HG03575 (cell line): ENCODE results near the gene ADGRG4.

Experiments used
- ATAC-seq: cut with Tn5 transposase; IDR thresholded peaks from one replicate; pipeline ENCODE4 v1.9.1; 2021; ENCODE audit not compliant: unreplicated experiment, insufficient number of reproducible peaks, low FRiP score; ENCODE audit errors: extremely low read depth

Gene ADGRG4

DNA sequence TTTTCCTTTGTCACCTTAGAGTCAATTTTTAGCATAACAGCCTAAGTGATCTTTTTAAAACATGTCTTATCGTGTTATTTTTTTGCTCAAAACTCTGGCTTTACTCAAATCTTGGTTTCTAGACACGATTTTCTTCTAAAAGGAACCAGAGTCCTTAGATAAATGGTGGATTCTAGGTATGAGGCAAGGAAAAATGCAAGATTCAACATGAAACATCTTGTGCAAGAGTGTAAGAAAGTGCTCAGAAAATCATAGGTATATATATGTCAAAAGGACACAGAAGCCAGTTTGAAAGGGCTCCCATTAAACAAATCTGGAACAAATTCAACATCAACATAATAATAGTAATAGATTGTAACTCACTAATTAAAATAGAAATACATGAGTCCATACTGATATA lies 8.1 kb upstream of the ADGRG4 start:
- ATAC-seq, result no peak

DNA sequence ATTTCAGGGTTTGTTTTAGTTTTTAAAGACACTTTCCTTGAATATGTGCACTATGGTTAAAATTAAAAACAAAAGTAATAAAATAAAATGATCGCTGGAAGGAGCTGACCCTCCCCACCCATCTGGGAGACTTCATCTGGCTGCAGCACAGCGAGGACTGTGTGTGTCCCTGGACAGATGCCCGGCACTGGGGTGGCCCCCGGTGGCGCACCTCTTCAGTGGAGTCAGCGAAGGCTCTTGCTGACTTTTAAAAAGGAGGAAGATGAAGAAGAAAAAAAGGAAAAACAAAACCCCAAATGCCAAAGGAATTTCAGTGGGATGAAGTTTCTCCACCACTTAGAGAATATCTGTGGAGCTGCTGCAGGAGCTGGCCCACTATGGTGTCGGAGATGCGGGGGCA lies 5.4 kb upstream of the ADGRG4 start:
- ATAC-seq, result no peak

DNA sequence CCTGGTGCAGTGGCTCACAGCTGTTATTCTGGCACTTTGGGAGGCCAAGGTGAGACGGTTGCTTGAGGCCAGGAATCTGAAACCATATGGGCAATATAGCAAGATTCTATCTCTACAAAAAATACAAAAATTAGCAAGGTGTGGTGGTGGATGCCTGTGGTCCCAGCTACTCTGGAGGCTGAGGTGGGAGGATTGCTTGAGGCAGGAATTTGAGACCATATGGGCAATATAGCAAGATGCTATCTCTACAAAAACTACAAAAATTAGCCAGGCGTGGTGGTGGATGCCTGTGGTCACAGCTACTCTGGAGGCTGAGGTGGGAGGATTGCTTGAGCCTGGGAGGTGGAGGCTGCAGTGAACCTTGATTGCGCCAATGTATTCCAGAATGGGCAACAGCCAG lies 2.3 kb downstream of the ADGRG4 start:
- ATAC-seq, result no peak

DNA sequence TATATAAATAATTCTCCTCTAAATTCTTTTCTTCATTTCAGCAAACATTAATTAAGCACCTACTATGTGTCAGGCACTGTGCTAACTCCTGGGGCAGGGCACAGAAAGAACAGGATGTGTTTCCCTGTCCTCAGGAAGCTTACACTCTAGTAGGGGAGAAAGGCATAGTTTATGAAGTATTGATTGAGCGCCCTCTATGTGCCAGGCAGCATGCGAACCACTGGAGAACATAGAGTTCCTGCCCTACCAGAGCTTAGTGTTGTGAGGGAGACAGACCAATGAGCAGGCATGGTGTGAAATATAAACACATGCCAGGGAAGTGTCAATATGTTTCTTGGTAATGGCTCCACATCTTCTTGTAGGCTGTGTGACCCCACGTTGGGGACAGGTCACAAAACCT lies 3.7 kb downstream of the ADGRG4 start:
- no peak for ATAC-seq

DNA sequence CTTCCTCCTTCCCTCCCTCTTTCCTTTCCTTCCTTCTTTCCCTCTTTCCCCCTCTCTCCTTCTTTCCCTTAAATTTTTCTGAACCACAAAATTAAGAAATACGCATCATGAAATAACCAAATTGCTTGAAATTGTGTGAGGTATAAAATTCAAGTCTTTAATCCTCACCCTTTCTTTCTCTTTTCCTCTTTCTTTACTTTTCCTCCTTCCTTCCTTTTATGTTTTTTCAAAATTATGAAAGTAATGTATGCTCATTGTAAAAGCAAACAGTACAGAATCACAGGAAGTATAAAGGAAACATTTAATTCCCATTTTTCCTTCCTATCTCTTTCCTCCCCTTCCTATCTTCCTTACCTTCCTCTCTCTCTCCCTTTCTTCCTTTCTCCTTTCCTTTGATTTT lies 5.4 kb downstream of the ADGRG4 start:
- no peak for ATAC-seq

DNA sequence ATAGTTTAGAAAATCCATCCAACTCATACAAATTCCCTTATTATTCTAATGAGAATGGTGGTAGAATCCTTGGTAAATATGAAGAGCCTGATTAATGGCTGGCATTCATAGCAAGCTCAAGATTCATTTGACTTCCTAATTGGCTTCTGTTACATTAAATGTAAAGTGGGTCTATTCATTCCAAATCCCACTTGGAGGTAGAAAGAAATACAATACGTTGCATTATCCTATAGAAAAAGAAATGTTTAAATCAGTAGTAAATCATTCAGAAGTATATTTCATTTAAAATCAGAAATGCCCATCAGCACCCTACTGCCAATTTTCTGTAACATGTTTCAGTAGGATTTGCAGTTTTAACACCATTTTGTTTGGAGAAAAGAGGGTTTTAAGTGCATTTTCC lies 6.7 kb downstream of the ADGRG4 start:
- no peak for ATAC-seq

DNA sequence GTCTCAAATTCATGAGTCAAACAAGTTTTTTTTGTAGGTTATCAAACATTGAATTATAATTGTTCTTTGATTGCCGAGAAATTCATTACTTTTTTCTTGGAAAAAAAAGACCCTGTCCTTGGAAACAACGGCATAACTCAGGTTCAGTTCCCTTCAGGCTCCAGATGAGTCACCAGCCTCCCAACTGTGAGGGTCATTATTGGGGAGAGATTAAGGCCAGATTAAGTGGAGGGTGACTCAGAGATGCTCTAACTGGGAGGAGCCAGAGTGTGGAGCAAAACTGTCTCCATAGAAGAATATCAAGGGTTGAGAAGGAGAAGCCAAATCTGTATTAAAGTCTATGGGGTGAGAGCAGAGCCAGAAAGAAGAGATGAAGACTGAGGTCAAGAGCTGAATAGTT lies 9.6 kb downstream of the ADGRG4 start:
- ATAC-seq, result no peak

DNA sequence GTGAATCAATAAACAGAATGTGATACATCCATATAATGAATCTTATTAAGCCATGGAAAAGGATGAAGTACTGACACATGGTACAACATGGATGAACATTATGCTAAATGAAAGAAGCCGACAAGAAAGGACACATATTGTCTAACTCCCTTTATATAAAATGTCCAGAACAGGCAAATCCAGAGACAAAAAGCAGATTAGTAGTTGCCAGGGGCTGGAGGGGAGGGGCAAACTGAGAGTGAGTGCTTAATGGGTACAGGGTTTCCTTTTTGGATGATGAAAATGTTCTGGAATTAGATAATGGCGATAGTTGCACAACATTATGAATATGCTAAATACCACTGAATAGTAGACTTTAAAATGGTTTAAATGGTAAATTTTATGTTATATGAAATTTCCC lies 17.4 kb downstream of the ADGRG4 start:
- ATAC-seq, result no peak

DNA sequence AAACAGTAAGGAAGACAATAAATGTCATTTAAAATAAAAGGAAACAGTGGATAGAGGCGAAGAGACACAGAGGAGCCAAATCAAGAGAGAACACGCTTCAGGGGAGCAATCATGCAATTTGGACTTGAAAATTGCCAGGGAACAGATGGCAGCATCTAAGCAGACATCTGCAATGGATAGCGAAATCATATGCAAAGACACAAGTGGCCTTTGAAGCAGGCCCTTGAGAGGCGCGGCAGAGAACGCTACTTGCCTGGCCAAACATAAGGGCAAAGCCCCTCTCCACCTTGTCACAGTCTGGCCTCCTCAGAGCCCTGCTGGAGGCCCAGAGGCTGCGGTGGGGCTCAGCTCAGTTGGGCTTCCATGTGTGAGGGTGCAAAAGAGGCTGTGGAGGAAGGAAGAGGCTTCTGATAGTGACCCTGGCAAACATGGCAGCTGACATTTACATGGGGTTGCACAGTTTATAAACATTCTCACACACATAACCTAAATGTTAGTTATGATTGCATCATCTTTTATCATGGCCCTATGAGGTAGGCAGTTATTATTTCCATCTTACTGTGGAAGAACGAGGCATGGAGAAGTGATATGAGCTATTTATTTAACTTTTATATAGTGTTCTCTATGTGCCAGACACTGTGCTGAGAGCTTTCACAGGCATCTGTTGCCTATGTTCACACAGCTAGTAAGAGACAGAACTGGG lies 18.3 kb downstream of the ADGRG4 start:
- no peak for ATAC-seq

DNA sequence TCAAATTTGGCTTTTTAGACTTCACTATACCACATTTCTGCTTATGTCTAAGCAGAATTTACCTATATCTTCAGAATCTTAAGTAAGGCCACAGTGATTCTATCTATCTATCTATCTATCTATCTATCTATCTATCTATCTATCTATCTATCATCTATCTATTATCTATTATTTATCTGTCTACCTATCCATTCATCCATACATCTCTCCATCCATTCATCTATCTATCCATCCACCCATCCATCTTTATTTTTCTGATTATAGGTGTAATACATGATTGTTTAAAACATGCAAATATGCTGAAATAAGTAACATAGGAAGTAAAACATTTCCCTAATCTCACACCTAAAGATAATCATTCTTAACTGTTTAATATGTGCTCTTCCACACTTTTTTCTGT lies 18.8 kb downstream of the ADGRG4 start:
- ATAC-seq, result no peak

DNA sequence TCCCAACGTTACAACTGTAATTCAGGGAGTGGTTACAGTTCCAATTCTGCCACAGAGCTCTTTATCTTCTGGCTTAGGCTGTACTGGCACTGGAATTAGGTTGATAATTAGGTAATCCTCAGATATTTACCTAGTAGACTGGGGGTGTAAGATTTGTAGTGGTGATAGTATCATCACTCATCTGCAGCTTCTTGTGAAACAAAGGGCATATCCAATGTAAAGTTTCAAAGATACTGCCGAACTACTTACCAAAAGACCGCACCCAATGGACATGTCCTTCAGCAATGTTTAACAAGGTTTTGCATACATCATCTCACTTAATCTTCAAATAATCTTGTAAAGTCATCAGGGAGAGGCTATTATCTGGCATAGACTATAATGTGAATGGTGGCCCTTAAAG lies 20.8 kb downstream of the ADGRG4 start:
- ATAC-seq, result no peak

DNA sequence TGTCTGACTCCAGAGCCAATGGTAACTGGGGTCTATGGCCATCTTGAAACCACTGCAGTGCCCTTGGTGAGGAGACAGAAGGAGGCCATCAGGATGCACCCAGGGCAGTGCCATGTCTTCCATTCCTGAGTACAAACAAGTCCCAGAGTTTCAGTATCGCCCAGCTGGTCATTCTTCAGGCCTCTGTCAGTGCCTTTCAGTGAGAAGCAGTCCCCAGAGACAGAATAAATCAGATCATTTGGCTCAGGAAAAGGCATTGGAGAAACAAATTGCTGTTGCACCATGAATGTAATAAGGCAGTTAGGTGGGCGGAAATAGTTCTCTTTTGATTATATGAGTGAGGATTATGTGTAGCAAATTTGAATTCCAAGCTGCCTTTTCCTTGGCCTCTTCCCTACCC lies 21.3 kb downstream of the ADGRG4 start:
- ATAC-seq, result no peak

DNA sequence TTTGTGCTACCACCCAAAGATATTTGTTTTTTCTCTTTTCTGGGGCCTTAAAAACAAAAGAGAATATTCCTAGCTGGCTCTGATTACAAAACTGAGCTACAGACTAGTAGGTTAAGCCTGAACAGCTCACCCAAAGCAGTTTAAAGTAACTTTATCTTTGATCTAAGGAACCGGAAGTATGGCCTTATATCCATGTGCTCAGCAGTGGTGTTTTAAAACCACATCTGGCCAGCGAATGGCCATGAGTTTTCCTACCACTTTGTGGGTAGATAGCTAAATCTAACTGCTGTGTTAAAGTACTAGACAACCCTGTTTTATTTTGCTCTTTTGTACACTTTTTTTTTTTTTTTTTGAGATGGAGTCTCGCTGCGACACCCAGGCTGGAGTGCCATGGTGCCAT lies 24.6 kb downstream of the ADGRG4 start:
- no peak for ATAC-seq

DNA sequence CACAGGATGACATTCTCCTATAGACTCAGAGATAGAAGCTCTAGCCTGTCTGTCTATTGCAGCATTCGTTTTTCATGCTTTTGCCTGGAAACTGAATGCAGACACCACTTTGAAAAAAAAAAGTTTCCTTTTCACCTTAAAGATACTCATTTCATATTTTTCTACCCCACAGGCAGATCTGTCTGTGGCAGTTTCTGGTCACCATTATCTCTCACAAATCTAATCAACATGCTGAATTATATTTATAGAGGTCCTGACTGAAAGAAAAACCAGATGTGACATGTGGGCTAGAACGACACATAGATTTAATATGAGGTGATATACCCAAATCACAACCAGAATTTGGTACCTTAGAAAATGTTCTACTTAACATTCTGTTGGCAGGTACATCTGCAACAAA lies 28.2 kb downstream of the ADGRG4 start:
- ATAC-seq, result no peak

DNA sequence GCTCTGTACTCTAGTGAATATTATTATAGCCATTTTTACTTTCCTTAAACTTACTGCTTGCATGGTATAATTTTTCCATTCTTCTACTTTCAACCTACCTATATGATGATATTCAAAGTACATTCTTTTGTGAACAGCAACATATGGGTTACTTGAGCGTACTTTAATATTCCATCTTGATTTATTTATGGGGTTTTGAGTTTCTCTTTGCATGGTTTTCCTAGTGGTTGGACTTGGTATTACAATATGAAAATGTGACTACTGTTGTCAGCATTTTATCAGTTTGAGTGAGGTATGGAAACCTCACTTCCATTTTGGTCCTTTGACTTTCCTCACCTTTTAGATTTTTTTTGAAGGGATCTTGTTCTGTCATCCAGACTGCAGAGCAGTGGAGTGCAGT lies 35.9 kb downstream of the ADGRG4 start:
- ATAC-seq, result no peak

DNA sequence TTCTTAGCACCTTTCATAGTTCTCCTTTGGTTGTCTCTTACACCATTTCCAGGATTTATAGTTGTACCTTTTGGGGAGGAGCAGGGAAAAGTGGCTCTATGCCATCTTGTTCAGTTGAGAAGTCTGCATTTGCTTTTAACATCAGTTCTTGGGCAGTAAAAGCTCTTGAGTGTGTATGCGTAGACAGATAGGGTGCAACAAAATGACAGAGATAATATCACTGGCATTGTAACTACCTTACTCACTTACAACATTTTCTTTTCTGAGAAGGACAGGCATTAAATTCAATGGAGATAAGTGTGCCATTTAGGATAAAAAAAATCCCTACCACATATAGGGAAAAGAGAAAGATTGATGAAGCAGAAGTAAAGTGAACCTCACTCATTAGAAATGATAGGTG lies 38.9 kb downstream of the ADGRG4 start:
- ATAC-seq, result no peak

DNA sequence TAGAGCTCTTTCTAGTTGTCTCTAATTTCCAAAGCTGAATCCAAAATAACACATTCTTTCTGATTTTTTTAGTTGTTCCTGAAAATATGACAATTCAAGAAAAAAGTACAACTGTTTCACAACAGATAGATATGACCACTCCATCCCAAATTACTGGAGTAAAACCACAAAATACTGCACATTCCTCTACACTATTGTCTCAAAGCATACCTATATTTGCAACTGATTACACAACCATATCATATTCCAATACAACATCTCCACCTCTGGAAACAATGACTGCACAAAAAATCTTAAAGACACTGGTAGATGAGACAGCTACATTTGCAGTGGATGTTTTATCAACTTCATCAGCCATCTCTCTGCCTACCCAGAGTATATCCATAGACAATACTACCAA lies 43.6 kb downstream of the ADGRG4 start:
- no peak for ATAC-seq

DNA sequence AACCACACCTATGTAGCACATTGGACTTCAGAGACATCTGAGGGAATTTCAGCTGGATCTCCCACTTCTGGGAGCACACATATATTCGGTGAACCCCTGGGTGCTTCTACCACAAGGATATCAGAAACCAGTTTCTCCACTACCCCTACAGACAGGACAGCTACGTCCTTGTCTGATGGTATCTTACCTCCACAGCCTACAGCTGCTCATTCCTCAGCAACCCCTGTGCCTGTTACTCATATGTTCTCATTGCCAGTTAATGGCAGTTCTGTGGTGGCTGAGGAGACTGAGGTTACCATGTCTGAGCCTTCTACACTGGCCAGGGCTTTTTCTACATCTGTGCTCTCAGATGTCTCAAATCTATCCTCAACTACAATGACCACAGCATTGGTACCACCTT lies 45.7 kb downstream of the ADGRG4 start:
- ATAC-seq, result no peak

DNA sequence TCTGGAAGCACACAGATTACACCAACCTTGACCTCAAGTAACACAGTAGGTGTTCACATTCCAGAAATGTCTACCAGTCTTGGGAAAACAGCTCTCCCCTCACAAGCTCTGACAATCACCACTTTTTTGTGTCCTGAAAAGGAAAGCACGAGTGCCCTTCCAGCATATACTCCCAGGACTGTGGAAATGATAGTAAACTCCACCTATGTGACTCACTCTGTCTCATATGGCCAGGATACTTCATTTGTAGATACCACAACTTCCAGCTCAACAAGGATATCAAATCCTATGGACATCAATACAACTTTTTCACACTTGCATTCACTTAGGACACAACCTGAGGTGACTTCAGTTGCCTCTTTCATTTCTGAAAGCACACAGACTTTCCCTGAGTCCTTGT lies 46.9 kb downstream of the ADGRG4 start:
- ATAC-seq, result no peak

DNA sequence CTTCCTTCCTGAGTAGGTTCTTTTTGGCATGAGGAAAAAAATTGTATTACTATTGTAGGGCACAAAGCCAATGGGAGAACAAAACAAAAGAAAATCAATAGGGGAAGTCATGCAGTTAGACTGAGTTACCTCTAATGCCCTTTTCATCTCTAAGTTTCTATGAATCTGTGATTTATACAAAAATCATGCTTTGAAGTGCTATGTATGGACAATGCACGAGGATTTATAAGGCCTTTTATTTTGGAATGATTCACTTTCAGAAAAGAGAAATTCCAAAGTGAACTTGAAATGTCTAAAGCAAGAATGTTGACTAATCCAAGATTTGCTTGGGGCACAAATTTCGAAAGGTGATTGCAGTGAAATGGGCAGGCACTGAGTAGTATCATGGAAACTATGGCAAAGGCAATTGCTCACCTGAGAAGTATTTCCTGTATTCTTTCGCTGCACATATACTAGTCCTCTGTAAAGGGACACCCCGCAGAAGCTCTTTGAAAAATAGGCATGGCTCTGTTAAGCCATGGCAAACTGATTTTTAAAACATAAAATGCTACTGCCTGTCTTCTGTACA lies 52.8 kb downstream of the ADGRG4 start:
- ATAC-seq, result no peak

DNA sequence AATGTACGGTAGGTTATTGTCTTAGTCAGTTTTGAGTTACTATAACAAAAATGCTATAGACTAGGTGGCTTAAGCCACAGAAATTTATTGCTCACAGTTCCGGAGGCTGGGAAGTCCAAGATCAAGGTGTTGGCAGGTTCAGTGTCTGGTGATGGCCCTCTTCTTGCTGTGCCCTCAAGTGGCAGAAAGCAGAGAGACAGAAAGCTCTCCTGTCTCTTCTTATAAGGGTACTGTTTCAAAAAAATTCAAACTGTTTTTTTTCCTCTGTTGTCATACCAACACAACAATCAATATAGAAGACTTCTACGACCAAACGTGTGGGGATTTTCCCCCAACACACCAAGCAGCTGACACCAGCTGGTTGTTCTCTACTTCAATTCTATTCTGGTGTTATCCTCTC lies 53.4 kb downstream of the ADGRG4 start:
- no peak for ATAC-seq
